HepG2 (cell line): ENCODE results near the gene CHP1. TPM values are rescaled to one million over a fixed set of nuclear protein-coding genes. Genes with fewer than 3 reads are reported as not detected.

ENCODE experiments used
- ATAC-seq: fragments of 200-7000 bp; cut with Tn5 transposase; 3 replicates; pipeline ENCODE4 v1.9.1; 2020; ENCODE audit warnings: mild to moderate bottlenecking, moderate library complexity
- BruUV-seq: library from RNA; stranded (reverse); fragments of 400-500 nt; replicated peaks from 2 replicates; lab custom pipeline; 2021; lab: Mats Ljungman, UMichigan
- CTCF ChIA-PET: fragments of 300-600 bp; formaldehyde crosslinking; extraction: SDS; loops from one replicate; lab custom pipeline; 2021; ENCODE audit warnings: low total read pairs, inconsistent platforms, low intra/inter-chr PET ratio; lab: Yijun Ruan, JAX
- POLR2A ChIA-PET: fragments of 350-600 bp; sonication (Branson Sonifier 250); formaldehyde crosslinking; loops from one replicate; lab custom pipeline; 2020; ENCODE audit warnings: antibody characterized with exemption, inconsistent platforms; lab: Yijun Ruan, JAX
- DNase-seq: peaks from one replicate; pipeline ENCODE4 v3.0.0-alpha.2; 2015; ENCODE audit warnings: low spot score
- FAIRE-seq: peaks from 3 replicates; lab custom pipeline; 2011; peaks lifted over from hg19 to GRCh38; lab: Jason Lieb, UNC
- H2AFZ ChIP-seq: one replicate; pipeline ENCODE4 v1.6.1; 2011; ENCODE audit warnings: low read length, inconsistent platforms
- H3K27ac ChIP-seq: fragments of 300-600 bp; 3 replicates; pipeline ENCODE4 v1.8.0; 2011; ENCODE audit warnings: mixed run types, mild to moderate bottlenecking, mixed read lengths, low read length, inconsistent platforms; ENCODE audit not compliant: insufficient read depth; ENCODE audit errors: extremely low read length
- H3K27me3 ChIP-seq, 2 experiments: fragments of 200-600 bp in 1 of 2; 2 replicates in 1 of 2; 3 replicates in 1 of 2; pipeline versions ENCODE4 v1.6.0 to v1.8.0; 2011; ENCODE audit warnings: low read length in 2 of 2, mild to moderate bottlenecking in 2 of 2, moderate library complexity in 2 of 2, inconsistent platforms in 1 of 2; ENCODE audit not compliant: insufficient read depth in 2 of 2, control insufficient read depth in 1 of 2
- H3K36me3 ChIP-seq, 2 experiments: fragments of 200-600 bp in 1 of 2; replicated peaks in 1 of 2; 2 replicates in 1 of 2; 3 replicates in 1 of 2; pipeline versions ENCODE4 v1.5.1 to v1.8.0; 2011; ENCODE audit warnings: low read length in 2 of 2, inconsistent platforms in 1 of 2; ENCODE audit not compliant: insufficient read depth in 2 of 2, control insufficient read depth in 1 of 2
- H3K4me1 ChIP-seq: 2 replicates; pipeline ENCODE4 v1.5.1; 2012; ENCODE audit warnings: low read length, inconsistent platforms; ENCODE audit not compliant: insufficient read depth
- H3K4me2 ChIP-seq: 2 replicates; pipeline ENCODE4 v1.6.0; 2011; ENCODE audit warnings: low read depth, low read length, inconsistent platforms
- H3K4me3 ChIP-seq, 3 experiments: fragments of 200-600 bp in 1 of 3; sonication (generic), shearing (Covaris generic) in 1 of 3; replicated peaks in 1 of 3; 2 replicates each; pipeline ENCODE4 v1.5.1; 2011 to 2016; ENCODE audit warnings: low read length in 3 of 3, inconsistent platforms in 2 of 3, low read depth in 2 of 3, mild to moderate bottlenecking in 2 of 3, control low read depth in 1 of 3, mixed read lengths in 1 of 3; ENCODE audit not compliant: insufficient read depth in 1 of 3
- H3K79me2 ChIP-seq: one replicate; pipeline ENCODE4 v1.6.1; 2011; ENCODE audit warnings: low read length, inconsistent platforms; ENCODE audit not compliant: insufficient read depth
- H3K9ac ChIP-seq: 2 replicates; pipeline ENCODE4 v1.6.0; 2011; ENCODE audit warnings: mild to moderate bottlenecking, low read depth, low read length, inconsistent platforms; ENCODE audit not compliant: insufficient read depth
- H3K9me3 ChIP-seq: 2 replicates; pipeline ENCODE4 v1.5.1; 2012; ENCODE audit warnings: mild to moderate bottlenecking, low read length
- H4K20me1 ChIP-seq: 2 replicates; pipeline ENCODE4 v1.6.0; 2011; ENCODE audit warnings: inconsistent platforms, mild to moderate bottlenecking, low read length, moderate library complexity; ENCODE audit not compliant: insufficient read depth
- AKAP8 ChIP-seq: sonication (generic); formaldehyde crosslinking; IDR thresholded peaks from 2 replicates; pipeline ENCODE4 v1.5.1; 2020; ENCODE audit warnings: mild to moderate bottlenecking, missing genetic modification reagents
- EED ChIP-seq: sonication (generic); formaldehyde crosslinking; IDR thresholded peaks from 2 replicates; pipeline ENCODE4 v1.5.0; 2020; ENCODE audit warnings: mild to moderate bottlenecking, missing genetic modification reagents
- ELK4 ChIP-seq: sonication (generic); formaldehyde crosslinking; IDR thresholded peaks from 2 replicates; pipeline ENCODE4 v1.9.0; 2021; ENCODE audit warnings: missing genetic modification reagents, borderline replicate concordance
- LBX2 ChIP-seq: sonication (generic); formaldehyde crosslinking; IDR thresholded peaks from 2 replicates; pipeline ENCODE4 v1.5.0; 2020; ENCODE audit warnings: missing genetic modification reagents, mild to moderate bottlenecking, borderline replicate concordance
- MAFF ChIP-seq: IDR thresholded peaks from 2 replicates; pipeline ENCODE4 v1.6.1; 2011; ENCODE audit warnings: low read depth, low read length, improper control_type of control experiment
- RBM39 ChIP-seq: fragments of 200-400 bp; formaldehyde crosslinking; IDR thresholded peaks from one replicate; pipeline ENCODE4 v1.6.1; 2018; ENCODE audit warnings: antibody characterized with exemption, mild to moderate bottlenecking, low read depth, low read length; ENCODE audit not compliant: poor library complexity, severe bottlenecking
- SIX1 ChIP-seq: sonication (generic); formaldehyde crosslinking; IDR thresholded peaks from 2 replicates; pipeline ENCODE4 v1.4.0; 2020; ENCODE audit warnings: missing genetic modification reagents, borderline replicate concordance
- SNRNP70 ChIP-seq: fragments of 200-400 bp; formaldehyde crosslinking; IDR thresholded peaks from 2 replicates; pipeline ENCODE4 v1.6.1; 2017; ENCODE audit warnings: mild to moderate bottlenecking, low read depth, low read length, moderate library complexity
- ZBTB33 ChIP-seq: sonication (generic); formaldehyde crosslinking; IDR thresholded peaks from 2 replicates; pipeline ENCODE4 v1.4.0; 2020; ENCODE audit warnings: missing genetic modification reagents
- ZFY ChIP-seq: sonication (generic); formaldehyde crosslinking; IDR thresholded peaks from 2 replicates; pipeline ENCODE4 v1.4.0; 2020; ENCODE audit warnings: missing genetic modification reagents
- ZKSCAN5 ChIP-seq: sonication (generic); formaldehyde crosslinking; IDR thresholded peaks from 2 replicates; pipeline ENCODE4 v1.5.1; 2020; ENCODE audit warnings: mild to moderate bottlenecking, missing genetic modification reagents
- ZNF253 ChIP-seq: sonication (generic); formaldehyde crosslinking; IDR thresholded peaks from 2 replicates; pipeline ENCODE4 v1.8.0; 2022; ENCODE audit warnings: mild to moderate bottlenecking, missing genetic modification reagents, borderline replicate concordance
- ZNF670 ChIP-seq: sonication (generic); formaldehyde crosslinking; IDR thresholded peaks from 2 replicates; pipeline ENCODE4 v1.8.0; 2022; ENCODE audit warnings: mild to moderate bottlenecking, missing genetic modification reagents, borderline replicate concordance
- ZNF780A ChIP-seq: sonication (generic); formaldehyde crosslinking; IDR thresholded peaks from 2 replicates; pipeline ENCODE4 v1.8.0; 2022; ENCODE audit warnings: mild to moderate bottlenecking, missing genetic modification reagents, moderate library complexity
- WGBS: methylation state at CpG from one replicate; pipeline ENCODE4 v1.1.6; 2017; ENCODE audit warnings: low lambda C conversion rate; 5-methylcytosine and 5-hydroxymethylcytosine counted together
- in situ Hi-C: cut with HindIII; loops from 2 replicates; pipeline ENCODE4 v1.10.0; 2017; ENCODE audit warnings: low pct_unique_long_range_greater_than_20kb; ENCODE audit not compliant: extremely low pct_ligation_motif_present
- intact Hi-C: fragments of 100-400 bp; cut with micrococcal nuclease; formaldehyde crosslinking; loops from one replicate; pipeline ENCODE4 v1.10.0; 2022; ENCODE audit not compliant: unreplicated experiment
- polyA plus RNA-seq, 8 experiments: library from polyadenylated mRNA; depleted of rRNA in 3 of 8; stranded (reverse) in 7 of 8; unstranded in 1 of 8; fragments of >200 nt; fragmentation: Illumina TruSeq in 4 of 8; extraction: Trizol in 4 of 8; gene quantifications; 2 replicates each; pipeline versions ENCODE4 v1.2.1 to v1.2.3, GENCODE V29; 2011 to 2016; ENCODE audit warnings: low read depth in 4 of 8, missing spikeins in 1 of 8, mixed read lengths in 1 of 8; ENCODE audit not compliant: insufficient read depth in 1 of 8
- total RNA-seq, 5 experiments: library from RNA; depleted of rRNA; stranded (reverse); fragments of >200 nt; fragmentation: Illumina TruSeq; extraction: Trizol; gene quantifications; 2 replicates each; pipeline ENCODE4 v1.2.3, GENCODE V29; 2016; ENCODE audit warnings: low read depth in 1 of 5

The CHP1 gene
- total and polyA plus RNA-seq, 2 of the 13 experiments (the other 11 are each of a cell fraction or from before 2014, with no cell fraction given) = 49.6 to 76.4 TPM

- no peak overlapping the region for H3K27ac ChIP-seq
- WGBS = 100% methylated on average over 1 of the region's 1 CpG
- TF ChIP-seq ELK4 (no peak), SNRNP70 (no peak), SIX1 (CRISPR knock-in tag) (no peak), ZNF253 (CRISPR knock-in tag) (no peak), RBM39 (no peak), ZFY (no peak), MAFF (no peak), ZKSCAN5 (CRISPR knock-in tag) (no peak), EED (no peak), ZNF780A (CRISPR knock-in tag) (no peak), AKAP8 (no peak), ZNF670 (no peak), ZBTB33 (no peak), LBX2 (no peak)
- no peaks in the 10 kb centered on the region for H3K9me3 ChIP-seq
- CTCF ChIA-PET = no interaction called here
- no peaks in the 10 kb centered on the region for H3K27me3 ChIP-seq
- H3K79me2 ChIP-seq = no peaks in the 10 kb centered on the region
- H4K20me1 ChIP-seq = no peaks in the 10 kb centered on the region
- ATAC-seq = no peak
- no peak for DNase-seq
- no peak overlapping the region for H3K4me2 ChIP-seq
- H3K4me3 ChIP-seq = no peak overlapping the region
- in situ Hi-C loops = no loop called here
- H2AFZ ChIP-seq = no peak overlapping the region
- POLR2A ChIA-PET = no interaction called here
- H3K36me3 ChIP-seq = no peaks in the 10 kb centered on the region; a peak in 1 of 5 replicates
- no TSS peak for BruUV-seq
- intact Hi-C loops = no loop called here
- H3K4me1 ChIP-seq = no peaks in the 10 kb centered on the region
- no peak overlapping the region for H3K9ac ChIP-seq
- FAIRE-seq = no peak
These were observed 92.5 kb downstream of the CHP1 start for GRCh38 chr15:41323611-41324010.
